ENCODE results near the gene PLTP.

PLTP gene

GRCh38 chr20:45896641-45897161 lies 15.3 kb downstream of the PLTP start:
- no peak overlapping the region for H3K27ac ChIP-seq (ENCODE audit: low read depth, low read length)
- H3K4me3 ChIP-seq (ENCODE audit: low read depth, low read length): no peak overlapping the region
- H2AFZ ChIP-seq (ENCODE audit: low read length, unreplicated experiment): no peak overlapping the region
- peaks cover 8% of the 10 kb centered on the region for H3K4me1 ChIP-seq (ENCODE audit: control insufficient read depth, insufficient read depth, low read length, unreplicated experiment)
- H3K36me3 ChIP-seq (ENCODE audit: insufficient read depth, low read length): peaks cover 6% of the 10 kb centered on the region; the same call in 1 of the 2 replicates
- H3K27me3 ChIP-seq (ENCODE audit: insufficient read depth, low read length): no peaks in the 10 kb centered on the region
- peaks cover 4% of the 10 kb centered on the region for H3K79me2 ChIP-seq (ENCODE audit: control insufficient read depth, insufficient read depth, low read length, unreplicated experiment)

DNA sequence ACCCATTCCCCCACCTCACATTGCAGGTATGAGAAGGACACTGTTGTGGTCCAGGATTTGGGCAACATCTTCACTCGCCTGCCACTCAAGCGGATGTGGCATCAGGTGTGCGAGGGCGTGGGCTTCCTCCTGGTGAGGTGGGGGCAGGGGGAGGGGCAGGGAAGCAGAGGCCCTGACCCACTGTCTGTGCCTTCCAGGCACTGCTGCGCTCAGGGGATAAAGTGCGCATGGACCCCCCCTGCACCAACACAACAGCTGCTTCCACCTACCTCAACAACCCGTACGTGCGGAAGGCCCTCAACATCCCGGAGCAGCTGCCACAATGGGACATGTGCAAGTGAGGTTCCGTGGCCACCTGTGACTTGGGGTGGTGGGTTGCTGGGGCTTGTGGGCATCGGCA lies 17.2 kb downstream of the PLTP start:
- H3K36me3 ChIP-seq (ENCODE audit: insufficient read depth, low read length): peaks cover 6% of the 10 kb centered on the region; the same call in 1 of the 2 replicates
- no peak overlapping the region for H2AFZ ChIP-seq (ENCODE audit: low read length, unreplicated experiment)
- H3K4me3 ChIP-seq (ENCODE audit: low read depth, low read length): no peak overlapping the region
- H3K27me3 ChIP-seq (ENCODE audit: insufficient read depth, low read length): no peaks in the 10 kb centered on the region
- peaks cover 8% of the 10 kb centered on the region for H3K4me1 ChIP-seq (ENCODE audit: control insufficient read depth, insufficient read depth, low read length, unreplicated experiment)
- H3K27ac ChIP-seq (ENCODE audit: low read depth, low read length): no peak overlapping the region
- H3K79me2 ChIP-seq (ENCODE audit: control insufficient read depth, insufficient read depth, low read length, unreplicated experiment): peaks cover 5% of the 10 kb centered on the region

GRCh38 chr20:45893831-45894230 lies 18.1 kb downstream of the PLTP start:
- H3K27ac ChIP-seq (ENCODE audit: low read depth, low read length): no peak overlapping the region
- H3K27me3 ChIP-seq (ENCODE audit: insufficient read depth, low read length): no peaks in the 10 kb centered on the region
- peaks cover 5% of the 10 kb centered on the region for H3K79me2 ChIP-seq (ENCODE audit: control insufficient read depth, insufficient read depth, low read length, unreplicated experiment)
- no peak overlapping the region for H3K4me3 ChIP-seq (ENCODE audit: low read depth, low read length)
- H3K4me1 ChIP-seq (ENCODE audit: control insufficient read depth, insufficient read depth, low read length, unreplicated experiment): peaks cover 8% of the 10 kb centered on the region
- H3K36me3 ChIP-seq (ENCODE audit: insufficient read depth, low read length): peaks cover 6% of the 10 kb centered on the region; the same call in 1 of the 2 replicates
- H2AFZ ChIP-seq (ENCODE audit: low read length, unreplicated experiment): no peak overlapping the region

DNA sequence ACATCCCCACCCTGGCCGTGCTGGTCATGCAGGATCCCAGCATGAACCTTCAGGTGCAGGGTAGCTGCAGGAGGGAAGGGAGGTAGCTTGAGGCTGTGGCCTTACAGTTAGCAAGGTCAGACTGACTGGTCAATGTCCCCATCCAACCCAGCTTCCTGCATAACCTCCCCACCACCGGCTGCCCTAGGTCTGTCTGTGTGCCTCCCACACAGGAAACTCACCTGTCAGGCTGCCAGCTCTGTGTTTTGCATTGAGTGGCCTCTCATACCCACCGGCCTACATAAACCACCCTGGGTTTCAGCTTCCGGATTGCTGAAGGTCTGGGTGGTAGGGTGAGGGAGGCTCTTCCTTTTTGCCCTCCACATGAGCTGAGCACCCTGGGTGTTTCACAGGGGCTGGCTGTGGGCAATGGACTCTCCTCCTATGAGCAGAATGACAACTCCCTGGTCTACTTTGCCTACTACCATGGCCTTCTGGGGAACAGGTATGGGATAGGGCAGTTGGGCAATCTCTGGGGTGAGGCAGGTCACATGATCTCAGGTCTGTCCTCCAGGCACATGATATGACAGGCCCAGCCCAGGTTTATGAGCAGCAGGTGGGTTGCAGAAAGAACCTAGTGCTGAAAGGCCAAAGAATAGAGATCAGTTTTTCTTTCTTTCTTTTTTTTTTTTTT lies 19.0 kb downstream of the PLTP start:
- Histone ChIP-seq H3K4me3 (ENCODE audit: low read depth, low read length) (no peak overlapping the region), H2AFZ (ENCODE audit: low read length, unreplicated experiment) (no peak overlapping the region), H3K27me3 (ENCODE audit: insufficient read depth, low read length) (no peaks in the 10 kb centered on the region), H3K27ac (ENCODE audit: low read depth, low read length) (no peak overlapping the region), H3K79me2 (ENCODE audit: control insufficient read depth, insufficient read depth, low read length, unreplicated experiment) (peaks cover 5% of the 10 kb centered on the region), H3K36me3 (ENCODE audit: insufficient read depth, low read length) (peaks cover 6% of the 10 kb centered on the region; the same call in 1 of the 2 replicates), H3K4me1 (ENCODE audit: control insufficient read depth, insufficient read depth, low read length, unreplicated experiment) (peaks cover 8% of the 10 kb centered on the region)

GRCh38 chr20:45892049-45892825 lies 19.7 kb downstream of the PLTP start:
- H3K36me3 ChIP-seq (ENCODE audit: insufficient read depth, low read length): peaks cover 6% of the 10 kb centered on the region; the same call in 1 of the 2 replicates
- peak overlapping the region; percentile 2; the same call in 1 of the 2 replicates for H3K27ac ChIP-seq (ENCODE audit: low read depth, low read length)
- peak overlapping the region; percentile 81 for H3K4me3 ChIP-seq (ENCODE audit: low read depth, low read length)
- H2AFZ ChIP-seq (ENCODE audit: low read length, unreplicated experiment): no peak overlapping the region
- H3K4me1 ChIP-seq (ENCODE audit: control insufficient read depth, insufficient read depth, low read length, unreplicated experiment): peaks cover 8% of the 10 kb centered on the region
- H3K79me2 ChIP-seq (ENCODE audit: control insufficient read depth, insufficient read depth, low read length, unreplicated experiment): peaks cover 5% of the 10 kb centered on the region
- H3K27me3 ChIP-seq (ENCODE audit: insufficient read depth, low read length): no peaks in the 10 kb centered on the region

GRCh38 chr20:45890985-45891983 lies 20.7 kb downstream of the PLTP start, which contains the start of the genes CTSA and NEURL2:
TSS of gene CTSA (plus strand) at chr20:45891335. CDS start at chr20:45891569, 234 bp downstream.
TSS of gene NEURL2 (minus strand) at chr20:45891208. CDS start at chr20:45890991, 217 bp downstream.
- Histone ChIP-seq H3K36me3 (ENCODE audit: insufficient read depth, low read length) (no peaks in the 10 kb centered on the region), H3K4me1 (ENCODE audit: control insufficient read depth, insufficient read depth, low read length, unreplicated experiment) (peaks cover 8% of the 10 kb centered on the region), H3K27me3 (ENCODE audit: insufficient read depth, low read length) (no peaks in the 10 kb centered on the region), H3K79me2 (ENCODE audit: control insufficient read depth, insufficient read depth, low read length, unreplicated experiment) (peaks cover 5% of the 10 kb centered on the region), H3K4me3 (ENCODE audit: low read depth, low read length) (peak within 1 kb of the TSS; percentile 81), H2AFZ (ENCODE audit: low read length, unreplicated experiment) (peak within 1 kb of the TSS; percentile 79), H3K27ac (ENCODE audit: low read depth, low read length) (peak within 1 kb of the TSS; percentile 39; the same call in 1 of the 2 replicates)

DNA sequence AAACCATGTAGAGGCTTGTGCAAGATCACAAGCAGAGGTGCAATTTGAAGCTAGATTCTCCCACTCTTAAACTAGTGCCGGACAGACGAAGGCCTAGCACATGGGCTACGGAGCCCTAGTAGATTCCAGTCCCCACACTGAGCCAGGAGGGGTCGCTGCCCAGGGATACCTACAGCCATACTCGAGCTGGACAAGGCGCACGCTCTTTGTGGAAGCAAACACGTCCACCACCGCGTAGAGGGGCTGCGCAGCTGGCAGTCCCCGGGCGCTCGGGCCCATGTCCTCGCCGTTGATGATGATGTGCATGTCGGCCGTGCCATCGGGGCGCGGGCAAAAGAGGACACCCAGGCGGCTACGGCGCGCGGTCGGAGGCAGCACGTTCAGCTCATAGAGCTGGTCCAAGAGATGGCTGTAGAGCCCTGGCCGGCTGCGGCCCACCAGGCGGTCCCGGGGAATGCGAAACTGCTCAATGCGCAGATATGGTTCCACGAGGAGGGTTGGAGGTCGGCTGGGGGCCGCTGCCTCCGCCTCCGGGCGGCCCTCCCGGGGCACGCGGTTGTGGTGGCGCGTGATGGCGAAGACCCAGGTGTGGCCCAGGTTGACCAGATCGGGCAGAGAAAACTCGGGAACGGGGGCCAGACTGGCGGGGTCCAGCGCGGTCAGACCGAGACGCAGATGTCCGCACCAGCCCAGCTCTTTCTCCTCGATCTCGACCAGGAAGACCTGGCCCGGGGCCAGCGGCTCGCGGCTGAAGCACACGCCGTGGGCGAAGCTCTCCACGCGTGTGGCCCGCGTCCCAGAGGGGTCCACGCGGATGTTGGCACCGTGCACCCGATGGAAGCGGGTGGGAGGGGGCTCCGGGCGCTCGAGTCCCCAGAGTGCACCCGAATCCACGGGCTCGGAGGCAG lies 21.6 kb downstream of the PLTP start:
- H3K27ac ChIP-seq (ENCODE audit: low read depth, low read length): peak overlapping the region; percentile 39; the same call in 1 of the 2 replicates
- H3K4me3 ChIP-seq (ENCODE audit: low read depth, low read length): peak overlapping the region; percentile 81
- no peaks in the 10 kb centered on the region for H3K36me3 ChIP-seq (ENCODE audit: insufficient read depth, low read length)
- peaks cover 5% of the 10 kb centered on the region for H3K79me2 ChIP-seq (ENCODE audit: control insufficient read depth, insufficient read depth, low read length, unreplicated experiment)
- no peaks in the 10 kb centered on the region for H3K27me3 ChIP-seq (ENCODE audit: insufficient read depth, low read length)
- H3K4me1 ChIP-seq (ENCODE audit: control insufficient read depth, insufficient read depth, low read length, unreplicated experiment): peaks cover 9% of the 10 kb centered on the region
- H2AFZ ChIP-seq (ENCODE audit: low read length, unreplicated experiment): peak overlapping the region; percentile 79

DNA sequence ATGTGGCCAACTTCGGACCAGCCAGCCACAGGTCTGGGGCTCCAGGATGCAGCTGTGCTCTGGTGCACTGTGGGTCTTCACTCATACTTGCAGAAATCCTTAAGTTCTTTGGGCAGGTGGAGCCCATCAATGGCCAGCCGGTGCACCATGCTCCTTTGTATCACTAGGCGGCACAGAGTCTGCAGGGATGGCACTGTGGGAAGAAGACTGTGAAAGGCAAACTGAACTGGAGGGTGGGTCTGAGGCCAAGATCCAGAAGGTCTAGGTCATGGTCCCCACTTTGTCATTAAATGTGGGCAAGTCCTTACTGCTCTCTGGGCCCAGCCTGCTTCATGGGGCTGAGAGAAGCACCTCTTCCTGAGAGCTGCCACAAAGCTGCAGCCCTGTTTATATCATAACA lies 23.3 kb downstream of the PLTP start:
- H3K79me2 ChIP-seq (ENCODE audit: control insufficient read depth, insufficient read depth, low read length, unreplicated experiment): peaks cover 5% of the 10 kb centered on the region
- H2AFZ ChIP-seq (ENCODE audit: low read length, unreplicated experiment): no peak overlapping the region
- no peaks in the 10 kb centered on the region for H3K27me3 ChIP-seq (ENCODE audit: insufficient read depth, low read length)
- no peak overlapping the region for H3K4me3 ChIP-seq (ENCODE audit: low read depth, low read length)
- H3K27ac ChIP-seq (ENCODE audit: low read depth, low read length): no peak overlapping the region
- H3K36me3 ChIP-seq (ENCODE audit: insufficient read depth, low read length): no peaks in the 10 kb centered on the region
- peaks cover 18% of the 10 kb centered on the region for H3K4me1 ChIP-seq (ENCODE audit: control insufficient read depth, insufficient read depth, low read length, unreplicated experiment)

DNA sequence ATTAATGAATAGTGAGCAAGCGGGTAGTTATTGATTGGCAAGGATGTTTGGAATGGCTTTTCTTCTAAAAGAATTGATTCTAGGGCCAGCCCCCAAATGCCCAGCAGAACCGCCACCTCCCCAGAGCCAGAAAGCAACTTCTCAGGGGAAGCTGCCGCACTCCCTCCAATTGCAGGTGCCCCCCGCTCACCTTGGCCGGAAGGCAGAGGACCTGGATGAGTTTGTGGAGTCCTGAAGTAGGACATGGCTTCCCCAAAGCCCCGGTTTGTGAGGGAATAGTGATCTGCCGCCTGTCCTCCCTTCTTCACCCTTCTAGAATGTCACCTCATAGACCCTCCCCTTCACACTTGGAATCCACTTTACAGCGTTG lies 24.6 kb downstream of the PLTP start, which contains the start of gene SPATA25:
SPATA25 (minus strand) TSS at position 277 of the 370 bp plus-strand sequence; CDS start at position 245, 32 bp downstream.
- H3K36me3 ChIP-seq (ENCODE audit: insufficient read depth, low read length): peaks cover 8% of the 10 kb centered on the region; the same call in 1 of the 2 replicates
- H3K27me3 ChIP-seq (ENCODE audit: insufficient read depth, low read length): no peaks in the 10 kb centered on the region
- no peak within 1 kb of the TSS for H2AFZ ChIP-seq (ENCODE audit: low read length, unreplicated experiment)
- H3K27ac ChIP-seq (ENCODE audit: low read depth, low read length): no peak within 1 kb of the TSS
- no peak within 1 kb of the TSS for H3K4me3 ChIP-seq (ENCODE audit: low read depth, low read length)
- peaks cover 8% of the 10 kb centered on the region for H3K79me2 ChIP-seq (ENCODE audit: control insufficient read depth, insufficient read depth, low read length, unreplicated experiment)
- H3K4me1 ChIP-seq (ENCODE audit: control insufficient read depth, insufficient read depth, low read length, unreplicated experiment): peaks cover 14% of the 10 kb centered on the region

Data from ACC112 (cell line).